Measurements from ENCODE around the gene QPRT. TPM values are rescaled to one million over a fixed set of nuclear protein-coding genes. Genes with fewer than 3 reads are reported as not detected.

QPRT gene
- polyA plus RNA-seq, 3 donors, result 2.1 to 4.7 (median 3.9) TPM

GRCh38 chr16:29698042-29698441 lies 19.1 kb downstream of the QPRT start:
- no peak for DNase-seq
- Mint-ChIP-seq H3K4me1 (peaks cover 23% of the 10 kb centered on the region), H3K9me3 (peaks cover 8 to 25% (median 20%) of the 10 kb centered on the region in 7 donors)

More at GRCh38 chr16:29698042-29698441, 19.1 kb downstream of the QPRT start:
- Histone ChIP-seq H3K4me3 (replicated peaks in 1 of 3; ENCODE audit: low read depth in 2 of 3, low read length in 3 of 3) (no peak overlapping the region), H4K20me1 (ENCODE audit: insufficient read depth, low read length) (no peaks in the 10 kb centered on the region), H3K9ac (ENCODE audit: insufficient read depth, low read length, poor library complexity, severe bottlenecking) (no peak overlapping the region), H3K36me3 (replicated peaks in 1 of 2; ENCODE audit: control insufficient read depth in 1 of 2, insufficient read depth in 2 of 2, low read length in 2 of 2) (no peaks in the 10 kb centered on the region), H3K4me2 (replicated peaks; ENCODE audit: extremely low read depth, low read length, poor library complexity, severe bottlenecking) (no peak overlapping the region), H3K27ac (ENCODE audit: low read depth in 1 of 2, low read length in 2 of 2) (no peak overlapping the region), H3K4me1 (ENCODE audit: control insufficient read depth in 1 of 2, insufficient read depth in 2 of 2, low read length in 2 of 2) (peaks cover 7 to 19% of the 10 kb centered on the region in 2 donors), H3K27me3 (ENCODE audit: control insufficient read depth in 2 of 2, insufficient read depth in 2 of 2, low read length in 2 of 2) (peaks cover 0 to 6% of the 10 kb centered on the region in 2 donors), H3K9me3 (replicated peaks in 1 of 2; ENCODE audit: control insufficient read depth in 1 of 2, insufficient read depth in 1 of 2, low read length in 2 of 2) (peaks cover 8 to 18% of the 10 kb centered on the region in 2 donors), H2AFZ (ENCODE audit: insufficient read depth, low read depth, low read length, poor library complexity, severe bottlenecking) (no peak overlapping the region), H3K79me2 (ENCODE audit: insufficient read depth, low read length) (no peaks in the 10 kb centered on the region)
- no peak overlapping the region for H3K27ac Mint-ChIP-seq
- H3K27me3 Mint-ChIP-seq (ENCODE audit: low read depth in 3 of 3), result peaks cover 17 to 26% (median 20%) of the 10 kb centered on the region in 3 donors
- intact Hi-C loops (cut with micrococcal nuclease), result loop anchor here (5.0 to 10.0 kb wide), 2 partner anchors 309 to 327 kb away; partner anchors contain the start of gene C16orf92 (in 1 of the 2)
- WGBS (ENCODE audit: insufficient coverage), result no CpG with 5 or more reads among the region's 2 CpGs
- H3K36me3 Mint-ChIP-seq, result peaks cover 0 to 2% of the 10 kb centered on the region in 2 donors
- no peak overlapping the region for H3K4me3 Mint-ChIP-seq
- no peak for TF ChIP-seq CTCF (IDR thresholded peaks at IDR 0.05)

Measured in CD14-positive monocyte (primary cell).